Endodermal cell (in vitro differentiated cells): ENCODE measurements around the gene CHTF18. TPM values are rescaled to one million over a fixed set of nuclear protein-coding genes. Genes with fewer than 3 reads are reported as not detected.

Experiments
- DNase-seq: peaks from one replicate; pipeline ENCODE4 v3.0.0-alpha.2; 2017
- H3K27ac ChIP-seq: 2 replicates; pipeline ENCODE4 v1.5.1; 2013; ENCODE audit warnings: mild to moderate bottlenecking, low read depth, low read length, moderate library complexity
- H3K27me3 ChIP-seq: 2 replicates; pipeline ENCODE4 v1.6.1; 2013; ENCODE audit warnings: mild to moderate bottlenecking, low read length, moderate library complexity; ENCODE audit not compliant: insufficient read depth, control insufficient read depth, poor library complexity, severe bottlenecking
- H3K36me3 ChIP-seq: 2 replicates; pipeline ENCODE4 v1.7.0; 2013; ENCODE audit warnings: mild to moderate bottlenecking, low read length, moderate library complexity; ENCODE audit not compliant: control insufficient read depth, insufficient read depth
- H3K4me1 ChIP-seq: one replicate; pipeline ENCODE4 v1.7.0; 2013; ENCODE audit warnings: low read length; ENCODE audit not compliant: control insufficient read depth, insufficient read depth
- H3K4me3 ChIP-seq: 2 replicates; pipeline ENCODE4 v1.5.1; 2013; ENCODE audit warnings: mild to moderate bottlenecking, low read length, moderate library complexity
- H3K9ac ChIP-seq: 2 replicates; pipeline ENCODE4 v1.6.1; 2013; ENCODE audit warnings: mild to moderate bottlenecking, low read length, moderate library complexity; ENCODE audit not compliant: poor library complexity, severe bottlenecking; ENCODE audit errors: extremely low read depth
- H3K9me3 ChIP-seq: 2 replicates; pipeline ENCODE4 v1.6.1; 2013; ENCODE audit warnings: mild to moderate bottlenecking, low read length, moderate library complexity; ENCODE audit not compliant: control insufficient read depth
- H3K27ac Mint-ChIP-seq: 2 replicates; pipeline ENCODE4 v1.8.0; 2020; ENCODE audit warnings: mixed read lengths
- H3K27me3 Mint-ChIP-seq: 2 replicates; pipeline ENCODE4 v1.8.0; 2021; ENCODE audit warnings: mild to moderate bottlenecking, mixed read lengths; ENCODE audit not compliant: insufficient read depth
- H3K36me3 Mint-ChIP-seq: 2 replicates; pipeline ENCODE4 v1.8.0; 2020; ENCODE audit warnings: low read depth, mixed read lengths
- H3K4me1 Mint-ChIP-seq: 2 replicates; pipeline ENCODE4 v1.8.0; 2020; ENCODE audit warnings: mixed read lengths
- H3K4me3 Mint-ChIP-seq: 2 replicates; pipeline ENCODE4 v1.8.0; 2020; ENCODE audit warnings: mild to moderate bottlenecking, moderate library complexity, mixed read lengths
- H3K9me3 Mint-ChIP-seq: 2 replicates; pipeline ENCODE4 v1.8.0; 2020; ENCODE audit warnings: mild to moderate bottlenecking, mixed read lengths
- WGBS, 2 experiments: methylation state at CpG; one replicate each; pipeline versions ENCODE4 v1.1.5 to v1.1.7; 2013; ENCODE audit warnings: missing lambda C conversion rate in 2 of 2, mixed read lengths in 1 of 2; ENCODE audit not compliant: insufficient coverage in 1 of 2, insufficient read length in 1 of 2; 5-methylcytosine and 5-hydroxymethylcytosine counted together
- total RNA-seq, 2 donors: library from RNA; stranded (reverse); fragmentation: NEBNext Ultra II Directional in 1 of 2; extraction: Animal tissue kit (Norgen Biotek cat#: 25700) in 1 of 2; gene quantifications; 2 replicates in 1 of 2; 3 replicates in 1 of 2; pipeline ENCODE4 v1.2.1, GENCODE V29; 2021
- TF ChIP-seq, protein P1 (sequence below): fragments of 200-600 bp; sonication (generic); conservative IDR thresholded peaks from 2 replicates; pipeline ENCODE4 v1.5.0; 2021; ENCODE audit warnings: antibody characterized with exemption, mild to moderate bottlenecking

CHTF18 gene
- total RNA-seq, 2 donors from 2014 or later = 158 to 169 TPM

DNA sequence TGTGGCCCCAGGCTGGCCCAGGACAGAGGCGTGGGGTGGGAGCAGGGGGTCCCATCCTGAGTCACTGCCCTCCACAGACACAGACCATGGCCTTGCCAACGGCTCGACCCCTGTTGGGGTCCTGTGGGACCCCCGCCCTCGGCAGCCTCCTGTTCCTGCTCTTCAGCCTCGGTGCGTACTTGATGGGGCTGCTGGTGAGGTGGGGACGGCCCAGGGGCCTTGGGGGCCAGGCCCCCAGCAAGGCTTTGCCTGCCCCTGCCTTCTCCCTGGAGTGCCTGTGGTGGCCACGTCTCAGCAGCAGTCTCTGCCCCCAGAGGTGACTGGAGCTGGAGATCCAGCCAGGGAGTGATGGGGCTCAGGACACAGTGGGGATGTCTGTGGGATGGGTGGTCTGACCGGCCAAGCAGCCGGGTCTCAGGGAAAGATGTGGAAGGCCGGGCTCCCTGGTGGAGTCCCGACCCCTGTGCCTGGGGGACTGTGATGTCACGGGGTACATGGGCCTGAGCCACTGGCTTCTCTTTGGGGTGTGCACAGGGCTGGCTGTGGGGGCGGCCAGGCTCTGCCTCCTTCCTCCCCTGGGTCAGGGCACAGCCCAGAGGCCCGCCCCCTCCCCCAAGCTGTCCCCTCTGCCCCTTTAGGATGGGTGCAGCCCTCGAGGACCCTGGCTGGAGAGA lies 25.7 kb upstream of the CHTF18 start:
- H3K4me3 ChIP-seq = no peak overlapping the region
- no peaks in the 10 kb centered on the region for H3K27me3 Mint-ChIP-seq
- no peak overlapping the region for H3K4me3 Mint-ChIP-seq
- H3K4me1 Mint-ChIP-seq = no peaks in the 10 kb centered on the region
- no peak overlapping the region for H3K9ac ChIP-seq
- no peak for DNase-seq
- H3K27ac ChIP-seq = no peak overlapping the region
- H3K27me3 ChIP-seq = no peaks in the 10 kb centered on the region
- no peaks in the 10 kb centered on the region for H3K9me3 ChIP-seq
- no peak overlapping the region for H3K27ac Mint-ChIP-seq
- TF ChIP-seq, protein P1, sequence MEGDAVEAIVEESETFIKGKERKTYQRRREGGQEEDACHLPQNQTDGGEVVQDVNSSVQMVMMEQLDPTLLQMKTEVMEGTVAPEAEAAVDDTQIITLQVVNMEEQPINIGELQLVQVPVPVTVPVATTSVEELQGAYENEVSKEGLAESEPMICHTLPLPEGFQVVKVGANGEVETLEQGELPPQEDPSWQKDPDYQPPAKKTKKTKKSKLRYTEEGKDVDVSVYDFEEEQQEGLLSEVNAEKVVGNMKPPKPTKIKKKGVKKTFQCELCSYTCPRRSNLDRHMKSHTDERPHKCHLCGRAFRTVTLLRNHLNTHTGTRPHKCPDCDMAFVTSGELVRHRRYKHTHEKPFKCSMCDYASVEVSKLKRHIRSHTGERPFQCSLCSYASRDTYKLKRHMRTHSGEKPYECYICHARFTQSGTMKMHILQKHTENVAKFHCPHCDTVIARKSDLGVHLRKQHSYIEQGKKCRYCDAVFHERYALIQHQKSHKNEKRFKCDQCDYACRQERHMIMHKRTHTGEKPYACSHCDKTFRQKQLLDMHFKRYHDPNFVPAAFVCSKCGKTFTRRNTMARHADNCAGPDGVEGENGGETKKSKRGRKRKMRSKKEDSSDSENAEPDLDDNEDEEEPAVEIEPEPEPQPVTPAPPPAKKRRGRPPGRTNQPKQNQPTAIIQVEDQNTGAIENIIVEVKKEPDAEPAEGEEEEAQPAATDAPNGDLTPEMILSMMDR = no peak
- no peaks in the 10 kb centered on the region for H3K36me3 ChIP-seq
- no peaks in the 10 kb centered on the region for H3K9me3 Mint-ChIP-seq
- no peaks in the 10 kb centered on the region for H3K4me1 ChIP-seq
- H3K36me3 Mint-ChIP-seq = no peaks in the 10 kb centered on the region
- 88 to 92% methylated on average over 9 to 17 of the region's 17 CpGs for WGBS, 2 experiments

DNA sequence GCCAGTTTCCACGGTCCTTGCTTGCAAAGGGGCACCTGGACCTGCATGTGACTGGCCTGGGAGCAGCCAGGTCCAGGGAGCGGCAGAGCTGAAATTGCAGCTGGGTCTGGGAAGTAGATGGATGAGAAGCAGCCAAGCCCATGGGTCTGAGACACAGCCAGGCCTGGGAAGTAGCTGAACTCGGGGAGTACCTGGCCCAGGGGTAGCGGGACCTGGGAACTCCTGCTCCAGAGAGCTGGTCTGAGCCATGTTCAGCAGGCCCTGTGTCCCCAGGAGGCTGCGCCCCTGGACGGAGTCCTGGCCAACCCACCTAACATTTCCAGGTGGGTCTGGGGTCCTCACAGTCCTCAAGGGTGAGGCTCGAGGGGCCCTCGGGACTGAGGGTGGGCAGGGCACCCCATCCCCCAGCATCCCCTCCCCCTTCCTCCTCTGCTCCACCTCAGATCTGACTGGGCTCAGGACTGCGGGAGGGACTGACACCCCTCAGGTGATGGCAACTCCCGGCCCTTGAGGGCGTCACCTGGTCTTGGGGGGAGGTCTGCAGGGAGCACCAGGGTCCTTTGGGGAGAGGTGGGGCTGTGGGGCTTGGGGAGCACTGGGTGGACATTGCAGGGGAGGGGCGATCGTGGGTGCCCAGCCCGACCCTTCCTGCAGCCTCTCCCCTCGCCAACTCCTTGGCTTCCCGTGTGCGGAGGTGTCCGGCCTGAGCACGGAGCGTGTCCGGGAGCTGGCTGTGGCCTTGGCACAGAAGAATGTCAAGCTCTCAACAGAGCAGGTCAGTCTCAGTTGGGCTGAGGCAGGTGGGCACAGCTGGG lies 24.8 kb upstream of the CHTF18 start:
- H3K9me3 ChIP-seq = no peaks in the 10 kb centered on the region
- 93 to 94% methylated on average over 9 to 19 of the region's 21 CpGs for WGBS, 2 experiments
- no peak overlapping the region for H3K27ac ChIP-seq
- TF ChIP-seq, protein P1 = no peak
- no peaks in the 10 kb centered on the region for H3K36me3 ChIP-seq
- Mint-ChIP-seq H3K9me3 (no peaks in the 10 kb centered on the region), H3K4me1 (no peaks in the 10 kb centered on the region), H3K27ac (no peak overlapping the region), H3K4me3 (no peak overlapping the region), H3K27me3 (no peaks in the 10 kb centered on the region), H3K36me3 (no peaks in the 10 kb centered on the region)
- H3K27me3 ChIP-seq = no peaks in the 10 kb centered on the region
- H3K4me1 ChIP-seq = no peaks in the 10 kb centered on the region
- DNase-seq = no peak
- no peak overlapping the region for H3K4me3 ChIP-seq
- no peak overlapping the region for H3K9ac ChIP-seq

DNA sequence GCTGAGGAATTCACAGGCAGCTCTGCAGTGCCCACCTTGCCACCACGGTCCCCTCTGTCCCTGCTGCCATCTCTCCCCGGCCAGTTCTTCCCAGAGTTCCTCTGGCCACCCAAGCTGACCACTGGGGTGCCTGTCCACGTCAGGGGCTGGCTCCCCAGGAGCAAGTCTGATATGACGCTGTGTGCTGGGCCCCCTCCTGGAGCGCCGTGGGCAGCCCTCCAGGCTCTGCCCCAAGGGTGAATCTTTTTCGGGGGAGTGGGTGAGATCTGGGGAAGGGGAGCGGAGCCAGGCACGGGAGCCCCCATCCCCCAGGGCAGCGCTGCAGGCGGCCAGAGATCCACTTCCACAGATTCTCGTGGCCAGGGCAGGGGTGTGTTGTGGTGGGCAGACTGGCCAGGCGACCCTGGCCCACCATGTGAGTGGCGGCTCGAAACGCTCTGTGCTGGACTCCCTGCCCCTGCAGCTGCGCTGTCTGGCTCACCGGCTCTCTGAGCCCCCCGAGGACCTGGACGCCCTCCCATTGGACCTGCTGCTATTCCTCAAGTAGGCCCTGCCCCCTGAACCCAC lies 24.2 kb upstream of the CHTF18 start:
- H3K27ac ChIP-seq = no peak overlapping the region
- Mint-ChIP-seq H3K27me3 (no peaks in the 10 kb centered on the region), H3K4me3 (no peak overlapping the region), H3K9me3 (no peaks in the 10 kb centered on the region), H3K36me3 (no peaks in the 10 kb centered on the region), H3K27ac (no peak overlapping the region), H3K4me1 (no peaks in the 10 kb centered on the region)
- no peak for DNase-seq
- H3K27me3 ChIP-seq = no peaks in the 10 kb centered on the region
- H3K4me3 ChIP-seq = no peak overlapping the region
- WGBS, 2 experiments = 85 to 94% methylated on average over 5 to 20 of the region's 20 CpGs
- TF ChIP-seq, protein P1 = no peak
- H3K9me3 ChIP-seq = no peaks in the 10 kb centered on the region
- no peaks in the 10 kb centered on the region for H3K4me1 ChIP-seq
- H3K36me3 ChIP-seq = no peaks in the 10 kb centered on the region
- no peak overlapping the region for H3K9ac ChIP-seq
